RWPE2 (cell line): ENCODE results near the gene SMOC1.

ENCODE experiments used
- ATAC-seq: fragments of 200-7000 bp; cut with Tn5 transposase; 3 replicates; pipeline ENCODE4 v1.9.1; 2021; ENCODE audit warnings: low read depth
- DNase-seq: peaks from one replicate; pipeline ENCODE4 v3.0.0-alpha.2; 2020; ENCODE audit warnings: low spot score
- H3K27ac ChIP-seq: fragments of 450-650 bp; 2 replicates; pipeline ENCODE4 v1.5.1; 2017; ENCODE audit warnings: mild to moderate bottlenecking; ENCODE audit not compliant: poor library complexity, severe bottlenecking
- H3K27me3 ChIP-seq: fragments of 250-450 bp; sonication (Bioruptor Pico); 2 replicates; pipeline ENCODE4 v1.5.1; 2021; ENCODE audit warnings: mild to moderate bottlenecking, moderate library complexity; ENCODE audit not compliant: insufficient read depth, poor library complexity, severe bottlenecking
- H3K36me3 ChIP-seq: fragments of 250-450 bp; sonication (Bioruptor Pico); 2 replicates; pipeline ENCODE4 v1.5.1; 2020; ENCODE audit warnings: low read depth, mild to moderate bottlenecking, moderate library complexity
- H3K4me1 ChIP-seq: fragments of 250-450 bp; sonication (Bioruptor Pico); 2 replicates; pipeline ENCODE4 v1.5.1; 2021; ENCODE audit warnings: mild to moderate bottlenecking, moderate library complexity; ENCODE audit not compliant: insufficient read depth, poor library complexity, severe bottlenecking
- H3K4me3 ChIP-seq: fragments of 250-450 bp; sonication (Bioruptor Pico); 2 replicates; pipeline ENCODE4 v1.5.1; 2021; ENCODE audit warnings: mild to moderate bottlenecking, moderate library complexity; ENCODE audit not compliant: severe bottlenecking
- H3K9me3 ChIP-seq: fragments of 250-450 bp; sonication (Bioruptor Pico); 2 replicates; pipeline ENCODE4 v1.5.1; 2021; ENCODE audit warnings: mild to moderate bottlenecking, moderate library complexity; ENCODE audit not compliant: severe bottlenecking
- CTCF ChIP-seq: fragments of 450-650 bp; IDR thresholded peaks from one replicate; pipeline ENCODE4 v1.5.1; 2017; ENCODE audit warnings: mild to moderate bottlenecking, moderate library complexity; ENCODE audit not compliant: poor library complexity, severe bottlenecking

SMOC1 gene

DNA sequence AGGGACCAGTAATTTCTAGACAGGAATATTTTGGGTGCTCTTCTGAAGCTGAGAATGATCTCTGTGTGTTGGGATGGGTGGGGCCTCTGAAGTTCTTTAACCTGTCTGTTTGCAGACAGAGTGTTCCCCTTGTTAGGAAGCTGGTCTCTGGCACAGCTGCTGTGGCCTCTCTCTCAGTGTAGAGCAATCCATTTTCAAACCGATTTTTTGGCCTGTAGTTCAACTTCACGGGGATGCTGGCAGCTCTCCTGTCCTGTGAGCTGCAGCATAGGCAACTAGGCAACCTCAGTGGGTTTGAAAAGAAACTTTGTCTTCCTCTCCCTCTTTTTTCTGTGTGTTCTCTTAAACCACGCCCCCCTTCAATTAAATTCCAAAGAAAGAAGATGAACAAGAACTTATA is 69.1 kb downstream of the SMOC1 start:
- no peak for ATAC-seq
- Histone ChIP-seq H3K4me3 (no peak overlapping the region), H3K36me3 (no peaks in the 10 kb centered on the region), H3K4me1 (no peaks in the 10 kb centered on the region), H3K27ac (no peak overlapping the region), H3K27me3 (no peaks in the 10 kb centered on the region), H3K9me3 (no peaks in the 10 kb centered on the region)
- DNase-seq: no peak
- TF ChIP-seq CTCF: no peak

DNA sequence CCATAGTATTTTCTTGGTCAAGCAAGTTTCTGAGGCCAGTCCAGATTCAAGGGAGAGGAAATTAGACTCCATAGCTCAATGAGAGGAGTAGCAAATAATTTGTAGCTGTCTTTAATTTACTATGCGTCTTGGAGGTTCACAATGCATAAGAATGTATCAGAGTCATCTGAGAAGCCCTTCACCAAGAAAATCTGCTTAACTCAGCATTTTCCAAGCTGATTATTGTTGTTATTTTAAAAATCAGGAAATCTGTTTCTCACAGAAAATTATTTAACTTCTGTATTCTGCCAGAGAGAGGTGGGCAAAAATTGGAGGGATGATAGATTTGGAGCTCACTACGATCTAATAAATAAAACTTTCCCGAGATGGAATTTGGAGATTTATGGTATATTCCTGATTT is 72.0 kb downstream of the SMOC1 start:
- no peak for ATAC-seq

GRCh38 chr14:69951935-69952334 is 72.7 kb downstream of the SMOC1 start:
- no peak overlapping the region for H3K27ac ChIP-seq
- TF ChIP-seq CTCF: no peak
- no peaks in the 10 kb centered on the region for H3K4me1 ChIP-seq
- H3K27me3 ChIP-seq: no peaks in the 10 kb centered on the region
- no peaks in the 10 kb centered on the region for H3K36me3 ChIP-seq
- DNase-seq (no peak), ATAC-seq (no peak)
- H3K4me3 ChIP-seq: no peak overlapping the region
- no peaks in the 10 kb centered on the region for H3K9me3 ChIP-seq

More for the DNA sequence above, 72.0 kb downstream of the SMOC1 start:
- Histone ChIP-seq H3K27me3 (no peaks in the 10 kb centered on the region), H3K9me3 (no peaks in the 10 kb centered on the region), H3K4me3 (no peak overlapping the region), H3K27ac (no peak overlapping the region), H3K36me3 (no peaks in the 10 kb centered on the region), H3K4me1 (no peaks in the 10 kb centered on the region)
- no peak for DNase-seq
- no peak for TF ChIP-seq CTCF

- H3K9me3 ChIP-seq: no peaks in the 10 kb centered on the region
- H3K27me3 ChIP-seq: no peaks in the 10 kb centered on the region
- no peaks in the 10 kb centered on the region for H3K36me3 ChIP-seq
- no peak overlapping the region for H3K27ac ChIP-seq
- no peak overlapping the region for H3K4me3 ChIP-seq
- no peaks in the 10 kb centered on the region for H3K4me1 ChIP-seq
- ATAC-seq: no peak
- DNase-seq: no peak
- TF ChIP-seq CTCF: no peak
Observed at GRCh38 chr14:69953266-69953915, 74.2 kb downstream of the SMOC1 start.
